GM08714 (cell line): ENCODE data around the gene PEX6.
A peak's percentile ranks its signal among the peaks of the same experiment; 100 is the strongest.

Experiments used
- H3K4me3 ChIP-seq: fragments of 200-500 bp; sonication (Bioruptor generic); 2 replicates; pipeline ENCODE4 v1.5.1; 2014; ENCODE audit warnings: mild to moderate bottlenecking, low read length, inconsistent platforms
- ZNF274 ChIP-seq: IDR thresholded peaks from 2 replicates; pipeline ENCODE4 v1.6.1; 2012; ENCODE audit warnings: mild to moderate bottlenecking, low read depth, low read length

Gene PEX6, protein sequence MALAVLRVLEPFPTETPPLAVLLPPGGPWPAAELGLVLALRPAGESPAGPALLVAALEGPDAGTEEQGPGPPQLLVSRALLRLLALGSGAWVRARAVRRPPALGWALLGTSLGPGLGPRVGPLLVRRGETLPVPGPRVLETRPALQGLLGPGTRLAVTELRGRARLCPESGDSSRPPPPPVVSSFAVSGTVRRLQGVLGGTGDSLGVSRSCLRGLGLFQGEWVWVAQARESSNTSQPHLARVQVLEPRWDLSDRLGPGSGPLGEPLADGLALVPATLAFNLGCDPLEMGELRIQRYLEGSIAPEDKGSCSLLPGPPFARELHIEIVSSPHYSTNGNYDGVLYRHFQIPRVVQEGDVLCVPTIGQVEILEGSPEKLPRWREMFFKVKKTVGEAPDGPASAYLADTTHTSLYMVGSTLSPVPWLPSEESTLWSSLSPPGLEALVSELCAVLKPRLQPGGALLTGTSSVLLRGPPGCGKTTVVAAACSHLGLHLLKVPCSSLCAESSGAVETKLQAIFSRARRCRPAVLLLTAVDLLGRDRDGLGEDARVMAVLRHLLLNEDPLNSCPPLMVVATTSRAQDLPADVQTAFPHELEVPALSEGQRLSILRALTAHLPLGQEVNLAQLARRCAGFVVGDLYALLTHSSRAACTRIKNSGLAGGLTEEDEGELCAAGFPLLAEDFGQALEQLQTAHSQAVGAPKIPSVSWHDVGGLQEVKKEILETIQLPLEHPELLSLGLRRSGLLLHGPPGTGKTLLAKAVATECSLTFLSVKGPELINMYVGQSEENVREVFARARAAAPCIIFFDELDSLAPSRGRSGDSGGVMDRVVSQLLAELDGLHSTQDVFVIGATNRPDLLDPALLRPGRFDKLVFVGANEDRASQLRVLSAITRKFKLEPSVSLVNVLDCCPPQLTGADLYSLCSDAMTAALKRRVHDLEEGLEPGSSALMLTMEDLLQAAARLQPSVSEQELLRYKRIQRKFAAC

DNA sequence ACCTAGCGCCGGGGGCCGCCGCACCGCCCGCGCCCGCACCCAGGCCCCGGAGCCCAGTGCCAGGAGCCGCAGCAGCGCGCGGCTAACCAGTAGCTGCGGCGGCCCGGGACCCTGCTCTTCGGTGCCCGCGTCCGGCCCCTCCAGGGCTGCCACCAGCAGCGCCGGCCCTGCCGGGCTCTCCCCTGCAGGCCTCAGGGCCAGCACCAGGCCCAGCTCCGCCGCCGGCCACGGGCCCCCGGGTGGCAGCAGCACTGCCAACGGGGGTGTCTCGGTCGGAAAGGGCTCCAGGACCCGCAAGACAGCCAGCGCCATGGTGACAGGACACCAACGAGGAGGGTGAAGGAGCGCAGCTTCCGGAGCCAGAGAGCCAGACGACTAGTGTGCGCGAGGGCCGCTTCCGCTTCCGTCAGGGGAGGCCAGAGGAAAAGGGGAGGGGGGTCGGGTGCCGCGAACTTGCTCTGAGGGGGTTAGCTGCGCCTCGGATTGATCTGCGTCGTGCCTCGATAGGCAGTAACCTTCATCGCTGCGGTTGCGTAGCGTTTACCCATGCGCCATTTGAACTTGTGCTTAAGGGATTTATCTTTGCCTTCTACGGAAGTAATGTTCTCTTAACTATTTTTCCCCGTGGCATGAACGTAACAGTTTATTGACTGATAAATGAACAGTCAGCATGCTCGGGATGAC, at the start of gene PEX6:
PEX6 (minus strand) TSS at position 343 of the 684 bp plus-strand sequence; CDS start at position 312, 31 bp downstream.
- no peak for TF ChIP-seq ZNF274
- H3K4me3 ChIP-seq, result peak within 1 kb of the TSS; percentile 93

DNA sequence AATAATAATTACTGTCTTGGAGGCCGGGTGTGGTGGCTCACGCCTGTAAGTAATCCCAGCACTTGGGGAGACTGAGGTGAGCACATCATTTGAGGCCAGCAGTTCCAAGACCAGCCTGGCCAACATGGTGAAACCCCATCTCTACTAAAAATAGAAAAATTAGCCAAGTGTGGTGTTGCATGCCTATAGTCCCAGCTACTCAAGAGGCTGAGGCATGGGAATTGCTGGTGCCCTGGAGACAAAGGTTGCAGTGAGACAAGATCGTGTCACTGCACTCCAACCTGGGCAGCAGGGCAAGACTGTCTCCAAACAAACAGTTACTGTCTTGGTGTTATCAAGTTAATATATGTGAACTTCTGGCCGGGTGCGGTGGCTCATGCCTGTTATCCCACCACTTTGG, 47.4 kb upstream of the PEX6 start:
- no peak overlapping the region for H3K4me3 ChIP-seq
- no peak for TF ChIP-seq ZNF274

DNA sequence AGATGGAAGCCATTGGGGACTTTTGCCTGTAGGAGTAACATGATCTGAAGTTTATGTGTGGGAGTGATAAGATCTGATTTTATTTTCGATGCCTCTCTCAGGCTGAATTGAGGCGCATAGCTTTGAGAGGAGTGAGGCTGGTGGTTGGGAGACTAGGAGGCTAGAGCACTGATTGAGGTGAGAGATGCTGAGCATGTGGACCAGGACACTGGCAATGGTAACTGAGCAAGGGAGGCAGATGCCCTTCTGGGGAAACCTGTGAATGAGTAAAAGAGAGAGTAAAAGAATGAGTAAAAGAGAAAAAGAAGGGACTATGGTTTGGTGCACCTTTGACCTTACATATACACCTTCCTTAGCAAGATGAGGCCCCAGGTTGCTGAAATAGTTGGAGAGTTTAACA, 45.5 kb upstream of the PEX6 start:
- no peak for TF ChIP-seq ZNF274

DNA sequence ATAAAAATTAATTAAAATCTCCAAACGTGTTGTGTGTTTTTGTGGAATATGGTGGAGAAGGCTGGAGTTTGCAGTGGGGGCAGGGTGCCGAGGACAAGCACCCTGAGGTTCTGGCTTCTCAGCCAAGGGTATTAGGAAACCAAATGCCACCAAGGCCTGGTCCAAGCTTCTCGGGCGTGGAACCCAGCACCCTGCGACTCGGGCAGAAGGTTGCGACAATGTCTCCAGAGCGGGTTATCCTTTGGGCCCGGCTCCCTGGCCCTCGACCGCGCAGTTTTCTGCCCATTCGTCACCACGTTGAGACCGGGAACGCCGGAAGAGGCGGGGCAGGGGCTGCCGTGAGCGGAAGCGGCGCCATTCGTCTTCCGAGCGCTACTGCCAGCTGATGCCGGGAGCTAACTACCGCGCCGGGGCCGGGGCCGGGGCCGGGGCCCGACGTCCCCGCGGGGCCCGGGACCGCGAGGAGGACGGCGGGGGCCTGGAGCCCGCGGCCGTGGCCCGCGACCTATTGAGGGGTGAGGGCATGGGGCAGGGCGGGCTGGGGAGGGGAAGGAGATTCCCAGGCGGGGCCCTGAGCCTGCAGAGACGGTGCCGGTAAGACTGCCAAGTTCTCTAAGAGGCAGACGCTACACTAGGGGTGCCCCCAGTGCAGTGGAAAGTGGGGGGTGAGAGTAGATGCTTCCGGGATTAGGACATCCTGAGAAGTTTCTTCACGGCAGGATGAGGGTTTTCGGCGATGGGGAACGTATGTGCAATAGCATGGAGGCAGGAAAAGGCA, 42.5 kb upstream of the PEX6 start, which contains the start of gene RRP36:
RRP36 (plus strand) TSS at position 354 of the 778 bp plus-strand sequence; CDS start at position 386, 32 bp downstream.
- no peak for TF ChIP-seq ZNF274
- peak within 1 kb of the TSS; percentile 88 for H3K4me3 ChIP-seq

More for the DNA sequence above, 45.5 kb upstream of the PEX6 start:
- no peak overlapping the region for H3K4me3 ChIP-seq

DNA sequence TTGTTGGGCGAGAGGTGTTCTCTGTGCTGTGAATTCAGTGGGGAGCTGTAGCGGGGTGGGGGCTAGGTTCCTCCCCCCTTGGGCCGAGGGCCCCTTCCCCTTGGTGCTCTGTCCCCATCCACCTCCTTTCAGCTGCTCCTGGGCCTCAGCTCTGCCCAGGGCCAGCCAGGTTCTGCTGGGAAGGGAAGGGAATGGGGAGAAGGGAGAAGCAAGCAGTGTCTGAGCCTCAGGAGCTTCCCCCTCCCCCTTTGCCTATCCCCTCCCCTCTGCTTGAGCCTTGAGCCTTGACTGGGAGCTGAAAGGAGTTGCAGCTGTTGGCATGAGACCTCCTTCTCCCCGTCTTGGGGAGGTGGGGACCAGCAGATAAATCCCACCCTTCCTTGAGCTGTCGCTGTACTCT, 41.9 kb upstream of the PEX6 start:
- peak overlapping the region; percentile 88; the same call in 1 of the 2 replicates for H3K4me3 ChIP-seq
- TF ChIP-seq ZNF274, result no peak

DNA sequence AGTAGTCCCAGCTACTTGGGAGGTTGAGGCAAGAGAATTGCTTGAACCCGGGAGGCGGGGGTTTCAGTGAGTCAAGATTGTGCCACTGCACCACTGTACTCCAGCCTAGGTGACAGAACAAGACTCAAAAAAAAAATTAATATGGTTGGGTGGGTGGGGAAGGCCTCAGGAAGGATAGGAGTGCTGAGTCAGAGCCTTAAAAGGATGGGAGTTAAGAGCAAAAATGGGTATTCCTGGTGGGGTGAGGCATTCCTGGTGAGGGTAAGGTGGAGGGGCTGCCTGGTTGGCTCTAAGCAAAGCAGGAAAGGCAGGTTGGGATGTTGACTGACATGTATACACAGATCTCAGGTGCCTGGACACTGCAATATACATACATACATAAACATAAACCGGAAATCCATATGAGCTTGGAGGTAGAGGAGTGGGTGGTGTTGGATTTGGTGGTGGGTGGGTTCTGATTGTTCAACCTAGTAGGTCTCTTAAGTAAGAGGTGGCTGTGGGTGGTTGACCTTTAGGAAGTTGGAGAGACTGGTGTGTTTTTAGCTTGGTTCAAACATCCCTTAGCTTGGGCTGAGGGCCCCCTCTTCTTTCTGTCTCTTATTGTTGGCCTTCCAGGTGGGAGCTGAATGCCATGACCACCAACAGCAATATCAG, 41.2 kb upstream of the PEX6 start:
- no peak for TF ChIP-seq ZNF274
- no peak overlapping the region for H3K4me3 ChIP-seq

DNA sequence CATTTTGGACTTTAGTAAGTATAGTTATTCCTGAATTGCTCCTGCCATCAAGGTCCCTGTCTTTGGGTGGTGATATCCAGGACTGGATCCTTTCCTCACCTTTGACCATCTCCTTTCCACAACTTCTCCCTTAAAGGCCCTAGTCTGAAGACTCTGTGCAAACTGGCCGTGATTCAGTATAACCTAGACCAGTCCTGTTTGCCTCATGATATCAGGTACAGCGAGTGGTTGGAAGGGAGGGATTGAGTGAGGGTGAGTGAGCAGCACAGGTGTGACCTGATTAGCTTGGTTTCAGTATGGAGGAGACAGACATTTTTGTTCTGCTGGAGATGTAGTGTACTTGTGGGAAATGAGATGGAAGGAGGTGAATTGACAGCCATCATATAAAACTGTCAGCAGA, 40.2 kb upstream of the PEX6 start:
- H3K4me3 ChIP-seq, result no peak overlapping the region
- TF ChIP-seq ZNF274, result no peak

DNA sequence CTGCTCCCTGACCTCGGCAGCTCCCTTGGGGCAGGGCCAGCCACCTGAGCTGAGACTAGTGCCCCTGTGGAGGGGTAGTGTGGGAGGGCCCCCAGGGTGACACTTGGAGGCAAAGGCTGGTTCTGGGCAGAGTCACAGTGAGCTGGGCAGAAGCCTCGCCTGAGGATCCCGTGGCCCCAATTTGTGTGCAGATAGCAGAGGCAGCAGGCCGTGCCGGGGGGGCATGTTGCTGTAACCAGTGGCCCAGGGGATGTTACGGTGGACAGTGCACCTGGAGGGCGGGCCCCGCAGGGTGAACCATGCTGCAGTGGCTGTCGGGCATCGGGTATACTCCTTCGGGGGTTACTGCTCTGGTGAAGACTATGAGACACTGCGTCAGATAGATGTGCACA, 38.0 kb upstream of the PEX6 start:
- TF ChIP-seq ZNF274, result no peak
- no peak overlapping the region for H3K4me3 ChIP-seq

DNA sequence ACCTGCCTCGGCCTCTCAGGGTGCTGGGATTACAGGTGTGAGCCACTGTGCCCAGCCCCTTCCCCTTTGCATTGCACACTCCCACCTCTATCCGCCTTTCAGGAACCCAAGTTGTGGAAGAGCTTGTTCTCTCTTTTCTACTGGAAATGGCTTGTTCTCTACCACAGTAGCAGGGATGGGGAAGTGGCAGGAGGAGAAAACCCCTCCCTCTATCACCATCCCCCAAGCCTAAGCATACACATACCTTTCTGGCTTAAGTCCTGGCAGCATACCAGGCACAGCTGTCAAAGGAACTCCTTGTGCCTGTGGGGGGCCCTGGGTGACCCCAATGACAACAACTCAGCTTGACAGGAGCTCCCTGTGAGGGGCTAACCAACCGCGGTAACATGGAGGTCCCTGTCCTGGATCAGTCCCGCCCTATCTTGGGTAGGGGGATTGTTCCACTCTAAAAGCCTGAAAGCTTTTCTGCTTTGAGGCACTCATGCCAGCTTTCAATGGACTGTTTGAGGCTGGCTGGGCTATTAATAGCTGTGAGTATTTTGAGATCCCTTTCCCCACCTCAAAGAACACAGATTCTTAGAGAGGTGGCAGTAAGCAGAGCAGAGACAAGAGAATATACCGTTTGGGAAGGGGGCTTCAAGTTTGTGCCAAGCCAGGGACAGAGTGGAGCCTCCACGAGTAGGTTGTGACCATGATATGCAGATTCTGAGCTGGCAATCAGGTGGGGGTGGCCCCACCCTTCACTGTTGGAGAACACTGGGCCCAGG, 37.4 kb upstream of the PEX6 start:
- no peak for TF ChIP-seq ZNF274
- no peak overlapping the region for H3K4me3 ChIP-seq

DNA sequence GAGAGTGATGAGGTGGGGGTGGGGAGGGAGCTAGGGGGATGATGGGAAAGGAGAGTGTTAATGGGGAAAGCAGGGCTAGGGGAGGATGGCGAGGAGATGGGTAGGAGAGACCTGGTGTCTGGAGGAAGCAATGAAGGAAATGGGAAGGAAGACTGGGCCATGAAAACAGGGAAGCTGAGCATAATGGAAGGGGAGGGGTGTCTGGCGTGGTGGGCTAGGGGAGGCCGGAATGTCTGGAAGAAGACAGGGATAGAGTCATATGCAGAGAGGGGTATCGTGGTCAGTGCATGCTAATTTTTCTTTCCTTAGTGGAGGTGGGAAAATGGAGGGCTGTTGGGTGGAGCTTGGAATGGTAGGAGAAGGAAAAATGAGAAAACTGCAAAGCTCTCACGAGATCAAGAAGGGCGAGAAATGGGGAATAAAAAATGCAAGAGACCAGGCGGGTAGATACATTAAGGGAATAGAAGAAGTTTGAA, 35.5 kb upstream of the PEX6 start:
- peak overlapping the region; percentile 96 for H3K4me3 ChIP-seq
- TF ChIP-seq ZNF274, result no peak

DNA sequence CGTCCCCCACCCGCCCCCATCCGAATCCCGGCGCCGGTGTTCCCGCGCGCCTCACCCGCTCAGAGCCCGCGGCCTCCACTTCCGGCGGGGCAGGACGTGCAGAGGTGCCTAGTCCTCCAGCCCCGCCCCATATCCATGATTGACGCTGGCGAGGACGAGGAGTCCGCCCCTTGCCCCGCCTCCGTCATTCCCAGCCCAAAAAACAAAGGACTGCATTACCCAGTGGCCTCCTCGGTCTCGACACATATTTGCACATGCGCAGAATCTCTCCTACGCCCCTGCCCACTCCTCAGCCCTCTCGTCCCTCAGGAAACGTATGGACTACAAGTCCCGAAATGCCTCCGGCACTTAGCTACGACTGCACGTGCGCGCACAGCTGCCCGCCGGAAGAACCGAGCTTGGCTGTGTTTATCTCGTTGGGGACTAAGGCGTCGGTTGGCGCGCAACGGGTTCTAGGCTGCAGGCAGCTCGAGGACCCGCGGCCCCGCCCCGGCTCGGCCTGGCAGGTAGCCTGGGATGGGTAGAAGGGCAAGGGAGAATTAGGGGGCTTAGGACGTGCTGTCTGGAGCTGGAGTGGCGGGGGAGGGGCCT, 35.0 kb upstream of the PEX6 start, which contains the start of the genes KLHDC3 and MEA1:
KLHDC3 (plus strand) TSS at position 407 of the 591 bp plus-strand sequence. CDS start 2,944 bp downstream, outside the sequence.
MEA1 (minus strand) TSS at position 104 of the 591 bp plus-strand sequence. CDS start 133 bp downstream, outside the sequence.
- TF ChIP-seq ZNF274, result no peak
- peak within 1 kb of the TSS; percentile 96 for H3K4me3 ChIP-seq
